ENCODE measurements around the gene EPS8L3.
"Not testable (repeated sequence)": the region's sequence is repeated elsewhere in the genome, so short reads cannot be mapped to it uniquely, and the experiment has no call there.

The EPS8L3 gene

DNA sequence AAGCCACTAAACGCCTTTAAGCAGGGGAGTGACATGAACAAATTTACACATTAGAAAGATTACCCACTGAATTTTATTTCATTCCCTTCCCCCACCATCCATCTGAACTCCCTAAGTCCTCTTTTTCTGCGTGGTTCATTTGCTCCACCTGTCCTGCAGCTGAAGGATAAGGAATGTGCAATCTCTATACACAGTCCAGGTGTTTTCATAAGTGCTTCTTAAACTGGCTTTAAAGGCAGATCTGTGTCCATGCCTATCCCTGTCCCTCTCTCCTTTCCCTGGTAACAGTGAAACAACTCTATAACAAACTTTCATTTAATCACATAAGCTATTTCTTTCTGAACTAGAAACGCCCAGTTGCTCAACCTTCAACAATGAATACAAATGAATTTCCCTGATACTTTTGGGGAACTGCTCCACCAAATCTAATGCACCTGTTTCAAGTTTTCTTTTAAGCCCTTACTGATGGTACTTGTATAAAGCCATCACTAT lies 31.3 kb downstream of the EPS8L3 start:
- DNase-seq = no peak

DNA sequence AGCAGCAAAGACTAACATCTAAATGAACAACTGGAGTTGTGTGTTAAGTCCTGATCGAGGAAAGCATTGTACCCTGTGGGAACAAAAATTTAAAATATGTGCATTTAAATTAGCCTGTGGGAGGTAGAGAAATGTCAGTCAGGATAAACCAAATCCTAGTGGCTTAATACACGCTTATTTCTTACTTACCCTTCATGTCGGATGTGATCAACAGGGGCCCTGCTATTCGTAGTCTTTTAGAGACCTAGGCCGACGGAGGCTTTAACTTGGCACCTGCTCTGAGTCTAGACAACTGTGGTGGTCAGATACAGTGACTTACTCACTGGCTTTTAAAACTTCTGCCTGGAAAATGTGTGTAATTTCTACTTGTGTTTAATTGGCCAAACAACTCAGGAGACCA lies 33.1 kb downstream of the EPS8L3 start:
- no peak for DNase-seq

- no peak for DNase-seq
Observed at GRCh38 chr1:109728870-109729269, 34.9 kb downstream of the EPS8L3 start.

DNA sequence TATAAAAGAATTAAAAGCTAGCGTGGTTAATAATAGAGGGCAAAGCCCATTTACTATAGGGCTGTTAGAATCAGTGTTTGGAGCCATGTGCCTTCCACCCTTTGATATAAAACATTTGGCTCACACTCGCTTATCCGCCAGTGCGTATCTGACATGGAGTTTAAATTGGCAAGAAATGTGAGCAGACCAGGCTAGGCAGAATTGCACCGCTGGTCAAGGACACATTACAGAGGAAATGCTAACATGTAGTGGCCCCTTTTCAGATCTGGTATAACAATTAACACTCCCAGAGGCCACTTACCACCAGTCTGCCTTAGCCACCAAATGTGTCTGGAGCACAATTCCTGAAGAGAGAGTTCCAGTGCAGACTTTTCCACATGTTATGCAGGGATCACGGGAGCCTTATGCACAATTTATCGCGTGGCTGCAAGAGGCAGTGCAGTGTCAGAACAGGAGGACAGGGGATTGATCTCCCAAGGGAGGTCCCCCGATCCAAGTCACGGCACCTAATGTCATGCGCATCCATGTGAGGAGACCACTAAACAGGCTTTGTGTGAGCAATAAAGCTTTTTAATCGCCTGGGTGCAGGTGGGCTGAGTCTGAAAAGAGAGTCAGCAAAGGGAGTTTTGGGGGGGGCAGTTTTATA lies 36.9 kb downstream of the EPS8L3 start:
- DNase-seq = no peak

DNA sequence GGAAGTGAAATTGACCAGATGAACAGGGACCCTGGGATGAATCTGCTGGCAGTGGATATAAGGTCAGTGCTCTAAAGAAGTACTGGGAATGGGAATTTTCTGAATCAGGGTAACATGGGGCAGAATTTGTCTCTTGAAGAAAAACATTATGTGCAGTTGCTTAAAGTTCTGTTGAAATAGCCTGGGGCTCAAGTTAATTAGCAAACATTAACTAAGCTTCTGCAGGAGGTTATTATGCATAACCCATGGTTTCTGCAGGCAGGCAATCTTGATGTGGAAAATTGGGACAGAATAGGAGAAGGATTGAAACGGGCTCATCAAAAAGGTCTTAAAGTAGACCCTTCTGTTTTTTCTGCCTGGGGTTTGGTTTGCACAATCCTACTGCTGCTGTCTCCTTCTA lies 37.7 kb downstream of the EPS8L3 start:
- DNase-seq = no peak

DNA sequence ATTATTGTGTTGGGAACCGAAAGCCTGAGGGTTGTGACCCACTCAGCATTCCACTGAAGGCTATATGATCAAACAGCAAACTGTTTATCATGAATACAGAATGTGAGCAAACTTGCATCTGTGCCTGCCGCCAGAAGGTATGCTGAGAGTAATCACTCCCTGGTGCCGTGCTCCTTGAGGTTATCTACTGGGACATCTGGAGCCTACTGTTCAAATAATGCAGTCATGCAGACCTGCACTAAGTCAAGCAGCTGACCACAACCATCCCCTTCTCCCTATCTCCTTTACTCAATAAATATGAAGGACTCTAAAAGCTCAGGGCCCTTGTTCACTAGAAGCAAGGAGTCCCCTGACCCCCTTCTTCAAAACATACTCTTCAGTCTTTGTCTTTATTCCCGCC lies 38.2 kb downstream of the EPS8L3 start:
- no peak for DNase-seq

- DNase-seq = no peak
Observed at GRCh38 chr1:109724933-109725332, 38.8 kb downstream of the EPS8L3 start.

GRCh38 chr1:109722908-109723691 lies 40.6 kb downstream of the EPS8L3 start:
- no peak for DNase-seq

DNA sequence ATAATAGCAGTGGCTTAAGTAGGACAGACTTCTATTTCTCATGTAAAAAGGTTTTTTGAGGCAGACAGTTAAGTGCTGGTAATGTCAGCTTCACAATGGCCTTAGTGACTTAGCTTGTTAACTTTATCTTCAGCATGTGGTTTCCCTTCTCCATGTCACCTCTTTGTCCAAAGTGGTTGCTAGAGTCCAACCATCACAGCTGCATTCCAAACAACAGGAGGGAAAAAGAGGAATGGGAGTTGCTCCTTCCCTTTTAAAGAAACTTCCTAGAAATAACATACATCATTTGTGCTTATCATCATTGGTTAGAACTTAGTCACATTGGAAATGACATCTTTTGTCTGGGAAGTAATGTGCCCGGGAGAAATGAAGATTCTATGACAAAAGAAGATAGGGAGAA lies 41.8 kb downstream of the EPS8L3 start:
- no peak for DNase-seq

DNA sequence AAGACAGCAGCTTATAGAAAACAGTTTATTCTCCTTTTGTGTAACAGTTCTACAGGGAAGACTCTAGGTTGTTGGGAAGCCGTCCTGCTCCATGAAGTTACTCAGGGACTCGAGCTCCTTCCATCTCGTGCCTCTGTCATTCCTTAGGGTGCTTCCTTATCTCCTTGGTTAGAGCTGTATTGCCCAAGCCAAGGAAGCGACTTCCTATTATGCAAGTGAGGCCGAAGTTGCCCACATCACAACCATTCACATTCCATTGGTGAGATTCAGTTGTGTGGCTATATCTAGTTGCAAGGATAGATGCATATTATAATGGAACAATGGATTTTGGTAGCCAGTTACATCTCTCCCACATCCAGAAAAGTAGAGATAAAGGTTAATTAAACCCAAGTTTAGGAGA lies 42.7 kb downstream of the EPS8L3 start:
- DNase-seq = no peak

DNA sequence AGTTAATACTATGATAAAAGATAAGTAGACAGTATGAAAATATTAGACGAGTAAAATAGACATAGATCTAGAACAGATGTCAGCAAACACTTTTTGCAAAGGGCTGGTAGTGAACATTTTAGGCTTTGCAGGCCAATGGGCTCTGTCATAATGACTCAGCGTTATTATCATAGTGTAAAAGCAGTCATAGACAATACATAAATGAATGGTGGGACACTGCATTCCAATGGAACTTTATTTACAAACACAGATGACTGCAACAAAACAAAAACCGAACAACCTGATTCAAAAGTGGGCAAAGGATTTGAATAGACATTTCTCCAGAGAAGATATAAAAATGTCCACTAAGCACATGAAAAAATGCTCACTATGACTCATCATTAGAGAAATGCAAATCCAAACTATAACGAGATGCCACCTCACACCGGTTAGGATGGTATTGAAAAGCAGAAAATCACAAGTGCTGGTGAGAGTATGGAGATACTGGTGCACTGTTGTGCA lies 44.3 kb downstream of the EPS8L3 start:
- DNase-seq = no peak

GRCh38 chr1:109718495-109718894 lies 45.2 kb downstream of the EPS8L3 start:
- no peak for DNase-seq

DNA sequence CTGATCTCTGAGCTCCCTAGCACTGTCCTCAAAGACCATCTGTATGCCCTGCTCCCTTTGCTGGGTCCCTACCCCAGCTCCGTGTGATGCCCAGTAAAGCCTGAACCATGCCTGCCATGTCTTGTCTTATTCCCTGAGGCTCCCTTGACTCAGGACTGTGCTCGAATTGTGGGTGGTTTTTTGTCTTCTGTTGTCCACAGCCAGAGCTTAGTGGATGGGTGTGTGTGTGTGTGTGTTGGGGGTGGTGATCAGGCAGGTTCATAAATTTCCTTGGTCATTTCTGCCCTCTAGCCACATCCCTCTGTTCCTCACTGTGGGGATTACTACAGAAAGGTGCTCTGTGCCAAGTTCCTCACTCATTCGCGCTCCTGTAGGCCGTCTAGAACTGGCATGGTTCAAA lies 46.0 kb downstream of the EPS8L3 start:
- DNase-seq = no peak

GRCh38 chr1:109716570-109717090 lies 47.1 kb downstream of the EPS8L3 start:
- DNase-seq = no peak

GRCh38 chr1:109716121-109716520 lies 47.6 kb downstream of the EPS8L3 start:
- DNase-seq = no peak

GRCh38 chr1:109714661-109715372 lies 48.9 kb downstream of the EPS8L3 start:
- DNase-seq = no peak

GRCh38 chr1:109713636-109714035 lies 50.1 kb downstream of the EPS8L3 start:
- DNase-seq = no peak

GRCh38 chr1:109712321-109712864 lies 51.3 kb downstream of the EPS8L3 start:
- no peak for DNase-seq

GRCh38 chr1:109711593-109712320 lies 52.0 kb downstream of the EPS8L3 start, which contains the start of gene GSTM5:
Gene GSTM5 (plus strand): TSS chr1:109712251. CDS start chr1:109712313, 62 bp downstream.
- not testable (repeated sequence) for DNase-seq

GRCh38 chr1:109709822-109710221 lies 53.9 kb downstream of the EPS8L3 start:
- DNase-seq = not testable (repeated sequence)

DNA sequence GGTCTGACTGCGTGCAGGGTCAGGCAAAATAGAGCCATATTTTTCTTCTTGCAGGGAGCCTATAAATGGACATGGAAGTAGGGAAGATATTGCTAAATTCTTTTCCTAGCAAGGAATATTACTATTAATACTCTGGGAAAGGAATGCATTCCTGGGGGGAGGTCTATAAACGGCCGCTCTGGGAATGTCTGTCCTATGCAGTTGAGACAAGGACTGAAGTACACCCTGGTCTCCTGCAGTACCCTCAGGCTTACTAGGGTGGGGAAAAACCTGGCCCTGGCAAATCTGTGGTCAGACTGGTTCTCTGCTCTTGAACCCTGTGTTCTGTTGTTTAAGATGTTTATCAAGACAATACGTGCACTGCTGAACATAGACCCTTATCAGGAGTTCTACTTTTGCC lies 54.8 kb downstream of the EPS8L3 start:
- DNase-seq = not testable (repeated sequence)

DNA sequence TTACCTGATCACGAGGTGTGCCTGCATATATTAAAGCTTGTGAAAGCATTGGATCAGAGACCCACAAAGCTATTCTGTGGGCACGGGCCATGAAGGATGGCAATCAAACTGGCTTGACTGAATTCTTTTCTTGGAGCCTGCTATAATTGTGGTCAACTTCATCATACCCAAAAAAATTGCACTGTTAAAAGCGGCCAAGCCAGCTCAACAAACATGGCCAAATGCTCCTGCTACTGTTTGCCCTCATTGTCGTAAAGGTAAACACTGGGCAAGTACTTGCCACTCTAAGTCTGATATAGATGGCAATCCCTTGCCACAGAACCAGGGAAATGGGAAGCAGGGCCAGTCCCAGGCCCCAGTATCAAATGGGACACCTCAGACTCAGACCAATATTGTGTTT lies 58.3 kb downstream of the EPS8L3 start:
- no peak for DNase-seq
